GM12875 (cell line): ENCODE data around the gene PDZD2.

Source experiments
- H3K4me3 ChIP-seq: one replicate; pipeline ENCODE4 v1.5.1; 2011; ENCODE audit warnings: low read depth, low read length, control low read depth
- TF ChIP-seq, protein P1 (sequence below): IDR thresholded peaks from 2 replicates; pipeline ENCODE4 v1.5.1; 2011; ENCODE audit warnings: low read depth, mild to moderate bottlenecking, control low read depth, inconsistent platforms, low read length, moderate library complexity, borderline replicate concordance; ENCODE audit not compliant: insufficient read depth

PDZD2 gene

DNA sequence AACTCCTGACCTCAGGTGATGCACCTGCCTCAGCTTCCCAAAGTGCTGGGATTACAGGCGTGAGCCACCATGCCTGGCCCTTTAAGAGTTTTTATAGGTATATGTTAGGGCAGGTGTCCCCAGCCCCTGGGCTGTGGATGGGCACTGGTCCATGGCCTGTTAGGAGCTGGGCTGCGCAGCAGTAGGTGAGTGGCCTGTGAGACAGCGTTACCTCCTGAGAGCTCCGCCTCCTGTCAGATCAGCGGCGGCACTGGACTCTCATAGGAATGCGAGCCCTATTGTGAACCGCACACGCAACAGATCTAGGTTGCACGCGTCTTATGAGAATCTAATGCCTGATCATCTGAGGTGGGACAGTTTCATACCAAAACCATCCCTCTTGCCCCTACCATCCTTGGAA is 361.8 kb downstream of the PDZD2 start:
- TF ChIP-seq, protein P1, sequence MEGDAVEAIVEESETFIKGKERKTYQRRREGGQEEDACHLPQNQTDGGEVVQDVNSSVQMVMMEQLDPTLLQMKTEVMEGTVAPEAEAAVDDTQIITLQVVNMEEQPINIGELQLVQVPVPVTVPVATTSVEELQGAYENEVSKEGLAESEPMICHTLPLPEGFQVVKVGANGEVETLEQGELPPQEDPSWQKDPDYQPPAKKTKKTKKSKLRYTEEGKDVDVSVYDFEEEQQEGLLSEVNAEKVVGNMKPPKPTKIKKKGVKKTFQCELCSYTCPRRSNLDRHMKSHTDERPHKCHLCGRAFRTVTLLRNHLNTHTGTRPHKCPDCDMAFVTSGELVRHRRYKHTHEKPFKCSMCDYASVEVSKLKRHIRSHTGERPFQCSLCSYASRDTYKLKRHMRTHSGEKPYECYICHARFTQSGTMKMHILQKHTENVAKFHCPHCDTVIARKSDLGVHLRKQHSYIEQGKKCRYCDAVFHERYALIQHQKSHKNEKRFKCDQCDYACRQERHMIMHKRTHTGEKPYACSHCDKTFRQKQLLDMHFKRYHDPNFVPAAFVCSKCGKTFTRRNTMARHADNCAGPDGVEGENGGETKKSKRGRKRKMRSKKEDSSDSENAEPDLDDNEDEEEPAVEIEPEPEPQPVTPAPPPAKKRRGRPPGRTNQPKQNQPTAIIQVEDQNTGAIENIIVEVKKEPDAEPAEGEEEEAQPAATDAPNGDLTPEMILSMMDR, result no peak

DNA sequence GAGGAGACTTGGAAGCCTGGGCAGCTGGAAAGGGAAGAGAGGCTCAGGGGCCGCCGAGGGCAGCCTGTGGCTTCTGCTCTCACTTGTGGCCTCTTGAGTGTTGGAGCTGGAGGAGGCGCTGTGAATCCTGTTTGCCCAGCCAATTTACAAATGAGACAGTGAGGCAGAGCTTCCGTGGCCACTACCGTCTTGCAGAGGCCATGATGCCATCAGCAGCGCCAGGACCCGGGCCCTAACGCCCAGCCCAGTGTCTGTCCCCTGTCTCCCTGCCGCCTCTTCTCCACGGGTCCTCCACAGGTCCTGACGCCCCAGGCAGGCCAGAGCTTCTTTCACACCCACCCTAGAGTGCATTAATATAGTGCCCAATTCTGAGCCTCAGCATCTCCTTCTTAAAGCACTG is 362.4 kb downstream of the PDZD2 start:
- no peak overlapping the region for H3K4me3 ChIP-seq
- TF ChIP-seq, protein P1, result no peak

More for the DNA sequence above, 361.8 kb downstream of the PDZD2 start:
- H3K4me3 ChIP-seq, result no peak overlapping the region

DNA sequence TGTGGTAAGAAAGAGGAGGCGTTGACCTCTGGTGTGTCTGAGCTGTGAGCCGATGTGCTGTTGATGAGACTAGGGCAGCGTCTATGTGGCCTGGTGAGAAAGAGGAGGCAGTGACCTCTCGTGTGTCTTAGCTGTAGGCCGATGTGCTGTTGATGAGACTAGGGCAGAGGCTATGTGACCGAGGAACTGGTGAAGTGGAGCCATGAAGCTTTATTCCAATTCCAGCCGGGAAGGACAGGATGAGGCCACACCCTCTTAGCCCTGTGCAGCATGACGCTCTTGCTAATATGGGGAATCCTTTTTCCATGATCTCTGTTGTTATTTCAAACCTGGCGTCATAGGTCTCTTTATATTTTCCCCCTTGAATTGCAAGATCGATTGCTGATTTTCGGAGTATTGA is 362.8 kb downstream of the PDZD2 start:
- TF ChIP-seq, protein P1, result no peak
- H3K4me3 ChIP-seq, result no peak overlapping the region

DNA sequence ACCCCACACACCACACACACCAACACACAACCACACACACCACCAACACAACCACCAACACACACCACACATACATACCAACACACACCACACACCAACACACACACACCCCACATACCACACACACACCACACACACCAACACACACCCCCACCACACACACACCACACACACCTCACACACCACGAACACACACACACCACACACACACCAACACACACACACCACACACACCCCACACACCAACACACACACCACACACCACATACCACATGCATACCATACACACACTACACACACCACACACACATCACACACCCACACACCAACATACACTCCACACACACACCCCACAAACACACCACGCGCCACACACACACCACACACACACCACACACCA is 363.8 kb downstream of the PDZD2 start:
- TF ChIP-seq, protein P1, result no peak
- H3K4me3 ChIP-seq, result no peak overlapping the region

DNA sequence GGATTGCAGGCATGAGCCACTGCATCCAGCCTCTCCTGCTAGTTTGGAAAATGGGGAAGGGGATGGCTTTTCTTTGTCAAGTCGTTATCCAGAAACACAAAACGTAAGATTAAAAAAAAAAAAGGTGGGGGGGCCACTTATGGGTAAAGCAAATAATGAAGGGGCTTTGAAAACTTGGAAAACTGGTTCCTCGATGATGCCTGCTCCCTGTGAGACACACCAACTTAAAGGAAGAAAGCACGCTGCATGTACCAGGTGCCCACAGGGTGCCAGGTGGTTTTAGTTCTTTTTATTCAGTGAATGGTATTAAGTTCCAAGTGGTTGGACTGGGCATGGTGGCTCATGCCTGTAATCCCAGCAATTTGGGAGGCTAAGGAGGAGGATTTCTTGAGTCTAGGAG is 365.1 kb downstream of the PDZD2 start:
- H3K4me3 ChIP-seq, result no peak overlapping the region
- TF ChIP-seq, protein P1, result no peak

DNA sequence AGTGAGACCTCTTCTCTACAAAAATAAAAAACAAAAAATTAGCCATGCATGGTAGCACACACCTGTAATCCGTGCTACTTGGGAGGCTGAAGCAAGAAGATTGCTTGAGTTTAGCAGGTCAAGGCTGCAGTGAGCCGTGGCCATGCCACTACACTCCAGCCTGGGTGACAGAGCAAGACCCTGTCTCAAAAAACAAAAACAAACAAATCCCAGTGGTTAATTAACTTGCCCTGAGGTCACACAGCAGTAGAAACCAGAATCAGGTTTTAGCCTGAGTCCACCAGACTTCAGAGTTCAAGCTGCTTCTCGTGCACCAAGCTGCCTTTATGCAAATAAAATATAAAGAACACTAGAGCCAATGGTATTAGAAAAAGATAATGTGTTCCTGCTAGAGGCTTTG is 365.5 kb downstream of the PDZD2 start:
- TF ChIP-seq, protein P1, result no peak
- H3K4me3 ChIP-seq, result no peak overlapping the region

DNA sequence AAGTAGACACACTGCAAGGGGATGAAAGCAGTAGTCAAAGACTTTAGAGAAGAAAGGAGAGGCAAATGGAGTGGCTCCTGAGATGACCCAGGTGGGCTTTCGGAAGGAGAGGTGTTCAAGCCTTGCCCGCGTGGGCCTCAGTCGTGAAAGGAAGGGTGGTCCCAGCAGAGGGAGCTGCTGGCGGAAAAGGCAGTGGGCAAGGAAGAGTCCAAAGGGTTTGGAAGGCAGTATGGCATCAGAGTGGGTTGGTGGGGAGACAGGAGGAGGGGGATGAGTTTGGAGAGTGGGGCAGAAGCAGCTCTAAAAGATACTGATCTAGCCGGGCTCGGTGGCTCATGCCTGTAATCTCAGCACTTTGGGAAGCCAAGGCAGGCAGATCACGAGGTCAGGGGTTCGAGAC is 369.8 kb downstream of the PDZD2 start:
- TF ChIP-seq, protein P1, result no peak

More for the DNA sequence above, 369.8 kb downstream of the PDZD2 start:
- H3K4me3 ChIP-seq, result no peak overlapping the region
